Mucosa of gallbladder (tissue), 1 donor: ENCODE results near the gene KDM4E. TPM values are rescaled to one million over a fixed set of nuclear protein-coding genes. Genes with fewer than 3 reads are reported as not detected.
"Not testable (repeated sequence)": the region's sequence is repeated elsewhere in the genome, so short reads cannot be mapped to it uniquely, and the experiment has no call there.

ENCODE experiments used
- DNase-seq: peaks from one replicate; pipeline ENCODE4 v3.0.0-alpha.2; 2020; ENCODE audit warnings: low spot score
- total RNA-seq: library from RNA; stranded (reverse); gene quantifications from one replicate; pipeline ENCODE4 v1.2.1, GENCODE V29; 2021
- donor health status: DM: no; HTN: no; CAD: no.

KDM4E gene
- total RNA-seq = not detected

GRCh38 chr11:95024958-95025357 lies at the start of gene KDM4E:
TSS of gene KDM4E (plus strand) at chr11:95025258. CDS start at chr11:95025558, 300 bp downstream.
- no peak for DNase-seq

- DNase-seq = no peak
Observed at GRCh38 chr11:94975599-94975998, 49.5 kb upstream of the KDM4E start.

GRCh38 chr11:94987378-94987777 lies 37.7 kb upstream of the KDM4E start:
- DNase-seq = no peak

GRCh38 chr11:94988748-94989147 lies 36.3 kb upstream of the KDM4E start:
- DNase-seq = no peak

- DNase-seq = no peak
Observed at GRCh38 chr11:94993400-94993943, 31.6 kb upstream of the KDM4E start.

- no peak for DNase-seq
Observed at GRCh38 chr11:94997437-94997836, 27.6 kb upstream of the KDM4E start.

- no peak for DNase-seq
Observed at GRCh38 chr11:94998285-94998684, 26.8 kb upstream of the KDM4E start.

- DNase-seq = no peak
Observed at GRCh38 chr11:95003716-95004115, 21.3 kb upstream of the KDM4E start.

- no peak for DNase-seq
Observed at GRCh38 chr11:95005642-95006041, 19.4 kb upstream of the KDM4E start.

GRCh38 chr11:95011376-95011775 lies 13.7 kb upstream of the KDM4E start:
- no peak for DNase-seq

- no peak for DNase-seq
Observed at GRCh38 chr11:95014184-95014821, 10.8 kb upstream of the KDM4E start.

- DNase-seq = no peak
Observed at GRCh38 chr11:95016139-95016538, 8.9 kb upstream of the KDM4E start.

- DNase-seq = not testable (repeated sequence)
Observed at GRCh38 chr11:95021468-95021867, 3.6 kb upstream of the KDM4E start.

GRCh38 chr11:95025594-95025993 lies 536 bp downstream of the KDM4E start:
- DNase-seq = not testable (repeated sequence)

- no peak for DNase-seq
Observed at GRCh38 chr11:95028357-95028756, 3.3 kb downstream of the KDM4E start.

- no peak for DNase-seq
Observed at GRCh38 chr11:95033051-95033450, 8.0 kb downstream of the KDM4E start.

GRCh38 chr11:95035316-95035715 lies 10.3 kb downstream of the KDM4E start:
- DNase-seq = no peak

GRCh38 chr11:95037356-95038035 lies 12.4 kb downstream of the KDM4E start:
- DNase-seq = not testable (repeated sequence)

GRCh38 chr11:95042239-95042638 lies 17.2 kb downstream of the KDM4E start:
- no peak for DNase-seq

- no peak for DNase-seq
Observed at GRCh38 chr11:95042906-95043305, 17.8 kb downstream of the KDM4E start.

GRCh38 chr11:95044010-95044409 lies 19.0 kb downstream of the KDM4E start:
- no peak for DNase-seq

- no peak for DNase-seq
Observed at GRCh38 chr11:95045812-95046211, 20.8 kb downstream of the KDM4E start.

- DNase-seq = not testable (repeated sequence)
Observed at GRCh38 chr11:95049122-95049521, 24.1 kb downstream of the KDM4E start, which contains the start of gene KDM4F. TSS of gene KDM4F (plus strand) at chr11:95049422.
